Measurements from ENCODE around the gene PTCD3.

Gene PTCD3

GRCh38 chr2:86147793-86148192 is 41.8 kb downstream of the PTCD3 start:
- DNase-seq, result no peak

- no peak for DNase-seq
Observed at GRCh38 chr2:86150502-86150901, 44.5 kb downstream of the PTCD3 start.

GRCh38 chr2:86157009-86157556 is 51.0 kb downstream of the PTCD3 start:
- no peak for DNase-seq

GRCh38 chr2:86158286-86158685 is 52.3 kb downstream of the PTCD3 start:
- no peak for DNase-seq

GRCh38 chr2:86160156-86160952 is 54.3 kb downstream of the PTCD3 start:
- no peak for DNase-seq

GRCh38 chr2:86170449-86170848 is 64.4 kb downstream of the PTCD3 start:
- no peak for DNase-seq

- no peak for DNase-seq
Observed at GRCh38 chr2:86171295-86171694, 65.3 kb downstream of the PTCD3 start.

GRCh38 chr2:86172610-86173009 is 66.6 kb downstream of the PTCD3 start:
- DNase-seq, result no peak

- no peak for DNase-seq
Observed at GRCh38 chr2:86174445-86174844, 68.4 kb downstream of the PTCD3 start.

- DNase-seq, result no peak
Observed at GRCh38 chr2:86175828-86176227, 69.8 kb downstream of the PTCD3 start.

GRCh38 chr2:86176597-86176996 is 70.6 kb downstream of the PTCD3 start:
- DNase-seq, result no peak

GRCh38 chr2:86185517-86186212 is 79.6 kb downstream of the PTCD3 start:
- DNase-seq, result no peak

- no peak for DNase-seq
Observed at GRCh38 chr2:86186431-86186830, 80.4 kb downstream of the PTCD3 start.

GRCh38 chr2:86189782-86190416 is 83.9 kb downstream of the PTCD3 start:
- no peak for DNase-seq
